Measurements from ENCODE around the gene TBC1D14. TPM values are rescaled to one million over a fixed set of nuclear protein-coding genes. Genes with fewer than 3 reads are reported as not detected.
A peak's percentile ranks its signal among the peaks of the same experiment; 100 is the strongest.

Gene TBC1D14
- total RNA-seq, 1 donor: 42.3 TPM

DNA sequence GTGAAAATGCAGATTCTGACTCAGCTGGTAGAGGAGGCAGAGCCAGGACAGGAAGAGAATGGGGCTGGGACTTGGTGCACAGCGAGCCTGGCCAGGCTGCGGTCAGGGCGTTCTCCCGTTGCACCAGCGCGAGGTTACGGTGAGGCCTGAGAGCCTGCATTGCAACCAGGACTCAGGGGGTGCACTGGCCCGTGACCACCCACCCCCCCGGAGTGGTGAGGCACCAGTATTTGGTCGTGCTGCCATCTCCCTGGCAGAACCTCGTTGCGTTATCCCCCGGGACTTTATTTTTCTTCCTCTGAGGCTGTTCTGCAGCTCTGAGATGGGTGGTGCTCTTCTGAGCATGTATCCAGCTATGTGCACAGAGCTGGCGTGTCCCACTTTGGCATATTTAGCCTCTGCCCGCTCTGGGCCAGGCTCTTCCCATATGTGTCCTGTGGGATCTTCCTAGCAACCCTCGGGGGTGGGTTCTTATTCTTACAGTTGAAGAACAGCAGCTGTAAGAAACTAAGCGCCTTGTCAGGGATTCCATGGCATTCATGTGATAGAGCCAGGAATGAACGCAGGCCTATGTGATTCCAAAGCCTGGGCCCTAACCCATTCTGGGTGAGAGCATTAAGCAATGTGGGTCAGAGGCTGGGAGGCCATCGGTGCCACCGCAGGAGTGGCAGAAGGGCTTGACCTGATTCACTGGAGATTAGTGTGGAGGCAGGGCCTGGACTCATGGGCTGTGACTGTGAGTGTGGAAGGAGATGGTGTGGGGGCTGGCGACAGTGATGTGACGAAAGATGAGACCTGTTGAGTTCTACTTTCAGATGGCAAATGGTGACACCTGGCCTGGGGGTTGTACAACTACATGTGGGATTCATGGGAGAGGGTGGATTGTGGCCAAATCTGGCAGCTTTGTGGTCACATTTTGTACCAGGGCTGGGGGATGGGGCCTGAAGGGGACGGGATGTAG lies 136.6 kb downstream of the TBC1D14 start:
- peak overlapping the region; percentile 30 for H3K4me3 ChIP-seq (ENCODE audit: low read depth, low read length)
- peak; percentile 45 for DNase-seq (ENCODE audit: low read depth)
- TF ChIP-seq CTCF (IDR thresholded peaks at IDR 0.05; ENCODE audit: insufficient read depth, low read depth, low read length): no peak

- DNase-seq (ENCODE audit: low read depth): no peak
- H3K4me3 ChIP-seq (ENCODE audit: low read depth, low read length): no peak overlapping the region
- no peak for TF ChIP-seq CTCF (IDR thresholded peaks at IDR 0.05; ENCODE audit: insufficient read depth, low read depth, low read length)
These were observed 137.3 kb downstream of the TBC1D14 start for GRCh38 chr4:7046971-7047370.

GRCh38 chr4:7048642-7049041 lies 139.0 kb downstream of the TBC1D14 start:
- TF ChIP-seq CTCF (IDR thresholded peaks at IDR 0.05; ENCODE audit: insufficient read depth, low read depth, low read length): no peak
- no peak overlapping the region for H3K4me3 ChIP-seq (ENCODE audit: low read depth, low read length)
- no peak for DNase-seq (ENCODE audit: low read depth)

- no peak for TF ChIP-seq CTCF (IDR thresholded peaks at IDR 0.05; ENCODE audit: insufficient read depth, low read depth, low read length)
- no peak overlapping the region for H3K4me3 ChIP-seq (ENCODE audit: low read depth, low read length)
- no peak for DNase-seq (ENCODE audit: low read depth)
These were observed 139.7 kb downstream of the TBC1D14 start for GRCh38 chr4:7049295-7049694.

DNA sequence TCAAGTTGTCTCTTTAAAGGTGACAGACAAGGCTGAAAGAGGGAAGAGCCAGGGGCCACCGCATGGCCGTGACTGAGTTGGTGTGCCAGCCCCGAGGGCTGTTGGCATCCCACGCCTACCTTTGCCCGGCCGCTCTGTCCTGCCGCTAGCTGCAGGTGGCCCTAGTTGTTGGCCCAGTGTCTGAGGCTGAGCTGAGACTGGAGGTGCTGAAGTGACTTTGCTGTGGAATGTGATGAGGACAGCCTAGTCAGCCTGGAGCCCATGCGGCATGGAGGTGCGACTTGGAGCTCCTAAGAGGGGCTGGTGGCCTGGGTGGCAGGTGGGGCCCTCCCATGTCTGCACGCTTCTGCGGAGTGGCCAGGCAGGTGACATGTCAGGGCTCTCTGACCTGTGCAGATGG lies 140.1 kb downstream of the TBC1D14 start:
- DNase-seq (ENCODE audit: low read depth): no peak
- no peak overlapping the region for H3K4me3 ChIP-seq (ENCODE audit: low read depth, low read length)
- TF ChIP-seq CTCF (IDR thresholded peaks at IDR 0.05; ENCODE audit: insufficient read depth, low read depth, low read length): no peak

DNA sequence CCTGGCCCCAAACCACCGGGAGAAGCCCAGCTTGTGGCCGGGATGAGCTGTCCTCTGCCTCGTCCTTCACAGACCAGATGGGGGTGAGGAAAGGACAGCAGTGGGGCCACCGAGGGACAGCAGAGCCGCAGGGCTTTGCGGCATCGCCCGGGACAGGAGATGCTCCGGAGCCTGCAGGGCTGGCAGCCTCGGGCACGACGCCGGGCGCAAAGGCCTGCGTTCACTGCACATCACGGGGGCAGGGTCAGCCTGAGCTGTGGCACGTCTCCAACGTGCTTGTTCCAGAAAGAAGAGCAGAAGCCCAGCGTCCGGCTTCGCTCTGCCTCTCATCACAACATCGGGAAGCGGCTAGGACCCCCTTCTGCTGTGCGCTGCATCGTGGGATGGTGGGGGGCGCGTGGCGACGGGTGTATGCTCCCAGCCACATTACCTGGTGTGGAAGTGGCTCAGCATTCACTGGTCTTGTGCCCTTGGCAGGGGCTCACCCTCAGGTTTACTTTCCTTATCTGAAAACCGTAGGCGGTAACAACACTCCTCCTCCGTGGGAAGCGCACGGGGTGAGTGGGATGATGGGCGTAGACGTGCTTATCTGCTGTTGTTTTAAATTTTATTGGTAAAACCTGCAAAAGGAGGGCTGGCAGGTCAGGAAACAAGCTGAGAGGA lies 141.0 kb downstream of the TBC1D14 start:
- no peak for TF ChIP-seq CTCF (IDR thresholded peaks at IDR 0.05; ENCODE audit: insufficient read depth, low read depth, low read length)
- no peak overlapping the region for H3K4me3 ChIP-seq (ENCODE audit: low read depth, low read length)
- no peak for DNase-seq (ENCODE audit: low read depth)

Measured in fibroblast of villous mesenchyme (primary cell).